Cardiac fibroblast (primary cell): ENCODE measurements around the gene USP34.
"Not testable (repeated sequence)": the region's sequence is repeated elsewhere in the genome, so short reads cannot be mapped to it uniquely, and the experiment has no call there.

Experiments used
- DNase-seq, 2 donors: peaks; one replicate each; pipeline versions ENCODE4 v3.0.0 to v3.0.0-alpha.2; 2010; ENCODE audit warnings: low read depth in 2 of 2
- H3K4me3 ChIP-seq, 2 donors: replicated peaks in 1 of 2; 1 replicate in 1 of 2; 2 replicates in 1 of 2; pipeline ENCODE4 v1.5.1; 2011; ENCODE audit warnings: low read depth in 2 of 2, low read length in 2 of 2, mild to moderate bottlenecking in 2 of 2, moderate library complexity in 1 of 2
- TF ChIP-seq, protein P1 (sequence below): IDR thresholded peaks from one replicate; pipeline ENCODE4 v1.5.1; 2011; ENCODE audit warnings: low read depth, mild to moderate bottlenecking, low read length, inconsistent platforms

The USP34 gene

GRCh38 chr2:61158356-61158955 lies 312.4 kb downstream of the USP34 start:
- DNase-seq: no peak
- H3K4me3 ChIP-seq: no peak overlapping the region
- TF ChIP-seq, protein P1, sequence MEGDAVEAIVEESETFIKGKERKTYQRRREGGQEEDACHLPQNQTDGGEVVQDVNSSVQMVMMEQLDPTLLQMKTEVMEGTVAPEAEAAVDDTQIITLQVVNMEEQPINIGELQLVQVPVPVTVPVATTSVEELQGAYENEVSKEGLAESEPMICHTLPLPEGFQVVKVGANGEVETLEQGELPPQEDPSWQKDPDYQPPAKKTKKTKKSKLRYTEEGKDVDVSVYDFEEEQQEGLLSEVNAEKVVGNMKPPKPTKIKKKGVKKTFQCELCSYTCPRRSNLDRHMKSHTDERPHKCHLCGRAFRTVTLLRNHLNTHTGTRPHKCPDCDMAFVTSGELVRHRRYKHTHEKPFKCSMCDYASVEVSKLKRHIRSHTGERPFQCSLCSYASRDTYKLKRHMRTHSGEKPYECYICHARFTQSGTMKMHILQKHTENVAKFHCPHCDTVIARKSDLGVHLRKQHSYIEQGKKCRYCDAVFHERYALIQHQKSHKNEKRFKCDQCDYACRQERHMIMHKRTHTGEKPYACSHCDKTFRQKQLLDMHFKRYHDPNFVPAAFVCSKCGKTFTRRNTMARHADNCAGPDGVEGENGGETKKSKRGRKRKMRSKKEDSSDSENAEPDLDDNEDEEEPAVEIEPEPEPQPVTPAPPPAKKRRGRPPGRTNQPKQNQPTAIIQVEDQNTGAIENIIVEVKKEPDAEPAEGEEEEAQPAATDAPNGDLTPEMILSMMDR: no peak

- H3K4me3 ChIP-seq: no peak overlapping the region
- DNase-seq: no peak
- TF ChIP-seq, protein P1: no peak
These were observed 313.4 kb downstream of the USP34 start for GRCh38 chr2:61157371-61158003.

DNA sequence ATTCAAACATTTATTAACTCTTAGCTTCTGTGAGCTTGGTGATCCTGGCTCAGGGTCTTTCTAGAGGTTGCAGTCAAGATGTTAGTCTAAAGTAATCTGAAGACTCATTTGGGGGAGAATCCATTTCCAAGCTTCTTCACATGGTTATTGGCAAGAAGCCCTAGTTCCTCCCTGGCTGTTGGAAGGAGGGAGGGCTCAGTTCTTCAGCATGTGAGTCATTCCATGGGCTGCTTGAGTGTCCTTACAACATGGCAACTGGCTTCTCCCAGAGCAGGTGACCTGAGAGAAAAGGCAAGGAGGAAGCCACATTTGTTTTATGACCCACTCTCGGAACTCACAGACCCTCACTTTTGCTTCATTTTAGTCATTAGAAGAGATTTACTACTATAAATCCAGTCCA lies 319.5 kb downstream of the USP34 start:
- DNase-seq: peak; percentile 45 to 47
- H3K4me3 ChIP-seq: no peak overlapping the region
- TF ChIP-seq, protein P1: no peak

DNA sequence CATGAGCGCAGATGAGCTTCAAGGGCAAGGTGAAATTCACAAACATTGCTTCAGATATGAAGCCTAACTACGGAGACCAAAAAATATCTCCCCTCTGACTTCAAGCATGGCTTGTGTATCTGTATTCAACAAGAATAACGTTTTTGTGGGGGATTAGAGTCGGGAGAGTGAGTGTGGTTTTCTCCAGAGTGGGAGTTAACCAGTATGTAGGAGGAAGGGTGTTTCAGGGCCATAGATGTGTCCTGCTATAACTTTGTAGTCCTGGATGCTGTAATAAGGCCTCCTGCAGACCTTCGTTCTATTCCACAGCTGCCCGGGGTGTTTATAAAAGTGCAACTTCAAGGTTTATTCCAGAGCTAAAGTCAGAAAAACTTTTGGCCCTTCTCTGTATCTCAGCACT lies 321.8 kb downstream of the USP34 start:
- no peak overlapping the region for H3K4me3 ChIP-seq
- TF ChIP-seq, protein P1: no peak

DNA sequence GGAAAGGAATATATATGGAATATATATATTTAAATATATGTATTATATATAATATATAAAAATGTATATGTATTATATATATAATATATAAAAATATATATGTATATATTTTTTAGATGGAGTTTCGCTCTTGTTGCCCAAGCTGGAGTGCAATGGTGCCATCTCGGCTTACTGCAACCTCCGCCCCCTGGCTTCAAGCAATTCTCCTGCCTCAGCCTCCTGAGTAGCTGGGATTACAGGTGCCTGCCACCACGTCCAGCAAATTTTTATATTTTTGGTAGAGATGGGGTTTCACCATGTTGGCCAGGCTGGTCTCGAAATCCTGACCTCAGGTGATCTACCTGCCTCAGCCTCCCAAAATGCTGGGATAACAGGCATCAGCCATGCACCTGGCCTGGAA lies 322.8 kb downstream of the USP34 start:
- H3K4me3 ChIP-seq, DNase-seq: not testable (repeated sequence)

More for the DNA sequence above, 321.8 kb downstream of the USP34 start:
- no peak for DNase-seq

- TF ChIP-seq, protein P1: no peak
These were observed 324.9 kb downstream of the USP34 start for GRCh38 chr2:61145990-61146389.

DNA sequence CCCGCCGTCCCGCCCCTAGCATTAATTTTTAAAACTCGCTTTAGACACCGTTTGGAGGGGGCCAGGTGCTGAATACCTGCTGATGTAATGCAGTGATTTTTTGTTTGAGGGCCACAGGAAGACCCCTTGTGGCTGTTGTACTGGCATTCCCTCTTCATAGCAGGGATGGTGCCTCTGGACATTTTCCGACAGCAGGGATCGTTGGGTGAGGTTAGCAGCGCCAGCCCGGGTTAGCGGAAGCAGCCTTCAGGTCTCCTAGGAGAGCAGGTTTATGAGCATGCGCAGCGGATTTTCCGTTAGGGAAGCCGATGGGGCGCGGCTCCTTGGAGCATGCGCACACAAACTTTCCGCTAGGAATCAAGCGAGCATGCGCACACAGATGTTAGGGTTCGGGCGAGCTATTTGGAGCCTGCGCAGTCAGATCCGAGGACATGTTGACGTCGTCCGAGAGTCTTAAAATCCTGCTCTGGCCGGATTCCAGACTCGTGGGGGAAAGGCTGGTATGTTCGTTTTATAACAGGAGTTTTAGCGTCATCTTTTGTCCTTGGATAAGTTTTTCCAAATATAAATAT lies 326.1 kb downstream of the USP34 start:
- TF ChIP-seq, protein P1: no peak
- peak; percentile 99 for DNase-seq
- peak overlapping the region; percentile 68 to 73 for H3K4me3 ChIP-seq

More at GRCh38 chr2:61145990-61146389, 324.9 kb downstream of the USP34 start:
- H3K4me3 ChIP-seq: no peak overlapping the region
- DNase-seq: no peak
